HepG2 (cell line): ENCODE data around the gene MNX1.

Source experiments
- CC2D1A ChIP-seq: sonication (generic); formaldehyde crosslinking; IDR thresholded peaks from 2 replicates; pipeline ENCODE4 v1.8.1; 2023; ENCODE audit warnings: mild to moderate bottlenecking, missing genetic modification reagents
- EZH2 ChIP-seq: conservative IDR thresholded peaks from 2 replicates; pipeline ENCODE4 v1.6.1; 2012; ENCODE audit warnings: mild to moderate bottlenecking, low read depth, low read length, moderate library complexity
- FOXJ3 ChIP-seq: sonication (generic); formaldehyde crosslinking; IDR thresholded peaks from 2 replicates; pipeline ENCODE4 v1.4.0; 2020; ENCODE audit warnings: missing genetic modification reagents, mild to moderate bottlenecking, borderline replicate concordance
- MLX ChIP-seq: IDR thresholded peaks from 2 replicates; pipeline ENCODE4 v1.6.1; 2016
- POLR2AphosphoS5 ChIP-seq: IDR thresholded peaks from 2 replicates; pipeline ENCODE4 v1.6.1; 2012; ENCODE audit warnings: low read depth, low read length
- ZNF275 ChIP-seq: sonication (generic); formaldehyde crosslinking; IDR thresholded peaks from 2 replicates; pipeline ENCODE4 v1.8.0; 2022; ENCODE audit warnings: missing genetic modification reagents, mild to moderate bottlenecking, inconsistent platforms, borderline replicate concordance

GRCh38 chr7:156999958-157000726, 10.3 kb downstream of the MNX1 start:
- TF ChIP-seq CC2D1A (CRISPR knock-in tag) (no peak), ZNF275 (CRISPR knock-in tag) (no peak), FOXJ3 (CRISPR knock-in tag) (no peak), EZH2 (no peak), POLR2AphosphoS5 (no peak), MLX (CRISPR knock-in tag) (no peak)
